Neural crest cell (in vitro differentiated cells): ENCODE results near the gene FAM118A. TPM values are rescaled to one million over a fixed set of nuclear protein-coding genes. Genes with fewer than 3 reads are reported as not detected.
"Not testable (repeated sequence)": the region's sequence is repeated elsewhere in the genome, so short reads cannot be mapped to it uniquely, and the experiment has no call there.

Source experiments
- DNase-seq: peaks from one replicate; pipeline ENCODE4 v3.0.0; 2021; ENCODE audit warnings: low read depth, mixed read lengths, low spot score
- H3K27ac Mint-ChIP-seq: one replicate; pipeline ENCODE4 v1.8.0; 2021; ENCODE audit warnings: mild to moderate bottlenecking, mixed read lengths; ENCODE audit not compliant: unreplicated experiment
- H3K27me3 Mint-ChIP-seq: 2 replicates; pipeline ENCODE4 v1.8.0; 2021; ENCODE audit warnings: low read depth, mild to moderate bottlenecking, mixed read lengths
- H3K36me3 Mint-ChIP-seq: 2 replicates; pipeline ENCODE4 v1.8.0; 2021; ENCODE audit warnings: low read depth, mild to moderate bottlenecking, mixed read lengths
- H3K4me1 Mint-ChIP-seq: 2 replicates; pipeline ENCODE4 v1.8.0; 2021; ENCODE audit warnings: mixed read lengths
- H3K4me3 Mint-ChIP-seq: one replicate; pipeline ENCODE4 v1.8.0; 2021; ENCODE audit warnings: mild to moderate bottlenecking, mixed read lengths
- H3K9me3 Mint-ChIP-seq: 2 replicates; pipeline ENCODE4 v1.8.0; 2021; ENCODE audit warnings: mixed read lengths
- total RNA-seq: library from RNA; stranded (reverse); gene quantifications from 2 replicates; pipeline ENCODE4 v1.2.1, GENCODE V29; 2021
- TF ChIP-seq, protein P1 (sequence below): fragments of 200-600 bp; sonication (generic); conservative IDR thresholded peaks from 2 replicates; pipeline ENCODE4 v1.5.0; 2021; ENCODE audit warnings: antibody characterized with exemption, mild to moderate bottlenecking

The FAM118A gene
- total RNA-seq, 1 donor from 2014 or later: 60.7 TPM

DNA sequence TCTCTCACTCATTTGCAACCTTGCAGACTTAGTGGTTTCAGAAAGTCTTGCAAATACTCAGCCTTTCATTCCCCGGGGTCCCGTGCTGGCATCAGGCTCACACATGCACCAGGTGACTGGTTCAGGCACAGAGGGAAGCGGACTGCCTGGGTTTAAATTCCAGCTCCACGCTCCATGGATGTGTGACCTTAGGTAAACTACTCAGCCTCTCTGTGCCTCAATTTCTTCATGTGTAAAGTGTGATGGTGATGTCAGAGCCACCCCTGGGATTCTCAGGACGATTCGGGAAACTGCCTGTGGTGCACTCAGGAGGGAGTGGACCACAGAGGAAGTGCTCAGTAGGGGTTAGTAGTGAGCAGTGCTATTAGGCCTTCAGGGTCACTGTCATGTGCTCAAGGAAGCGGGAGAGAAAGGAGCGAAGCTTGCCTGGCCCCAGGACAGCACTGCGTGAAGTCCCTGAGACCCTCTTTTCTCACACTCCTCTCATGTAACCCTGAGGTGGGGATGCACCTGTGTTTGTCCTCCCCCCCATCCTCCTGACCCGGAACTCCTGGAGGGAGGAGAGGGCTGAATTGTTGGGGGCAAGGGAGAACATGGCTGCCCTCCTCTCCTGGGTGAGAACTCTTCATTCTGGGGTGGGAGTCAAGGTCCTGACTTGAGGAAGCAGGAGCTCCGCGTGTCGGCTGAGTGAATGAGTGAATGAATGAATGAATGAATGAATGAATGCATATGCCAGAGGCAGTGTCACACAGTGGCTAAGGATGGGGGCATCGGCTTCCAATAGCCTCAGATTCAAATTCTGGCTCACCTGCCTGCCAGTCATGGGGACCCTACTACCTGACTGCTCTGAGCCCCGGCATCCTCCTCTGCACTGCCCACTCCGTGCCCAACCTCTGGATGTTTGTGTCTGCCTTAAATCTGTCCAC lies 39.4 kb upstream of the FAM118A start:
- DNase-seq: no peak
- peaks cover 22% of the 10 kb centered on the region for H3K4me1 Mint-ChIP-seq
- H3K27me3 Mint-ChIP-seq: peaks cover 13% of the 10 kb centered on the region
- peak overlapping the region; percentile 84 for H3K4me3 Mint-ChIP-seq
- no peaks in the 10 kb centered on the region for H3K9me3 Mint-ChIP-seq
- no peak overlapping the region for H3K27ac Mint-ChIP-seq
- no peaks in the 10 kb centered on the region for H3K36me3 Mint-ChIP-seq
- TF ChIP-seq, protein P1, sequence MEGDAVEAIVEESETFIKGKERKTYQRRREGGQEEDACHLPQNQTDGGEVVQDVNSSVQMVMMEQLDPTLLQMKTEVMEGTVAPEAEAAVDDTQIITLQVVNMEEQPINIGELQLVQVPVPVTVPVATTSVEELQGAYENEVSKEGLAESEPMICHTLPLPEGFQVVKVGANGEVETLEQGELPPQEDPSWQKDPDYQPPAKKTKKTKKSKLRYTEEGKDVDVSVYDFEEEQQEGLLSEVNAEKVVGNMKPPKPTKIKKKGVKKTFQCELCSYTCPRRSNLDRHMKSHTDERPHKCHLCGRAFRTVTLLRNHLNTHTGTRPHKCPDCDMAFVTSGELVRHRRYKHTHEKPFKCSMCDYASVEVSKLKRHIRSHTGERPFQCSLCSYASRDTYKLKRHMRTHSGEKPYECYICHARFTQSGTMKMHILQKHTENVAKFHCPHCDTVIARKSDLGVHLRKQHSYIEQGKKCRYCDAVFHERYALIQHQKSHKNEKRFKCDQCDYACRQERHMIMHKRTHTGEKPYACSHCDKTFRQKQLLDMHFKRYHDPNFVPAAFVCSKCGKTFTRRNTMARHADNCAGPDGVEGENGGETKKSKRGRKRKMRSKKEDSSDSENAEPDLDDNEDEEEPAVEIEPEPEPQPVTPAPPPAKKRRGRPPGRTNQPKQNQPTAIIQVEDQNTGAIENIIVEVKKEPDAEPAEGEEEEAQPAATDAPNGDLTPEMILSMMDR: no peak

DNA sequence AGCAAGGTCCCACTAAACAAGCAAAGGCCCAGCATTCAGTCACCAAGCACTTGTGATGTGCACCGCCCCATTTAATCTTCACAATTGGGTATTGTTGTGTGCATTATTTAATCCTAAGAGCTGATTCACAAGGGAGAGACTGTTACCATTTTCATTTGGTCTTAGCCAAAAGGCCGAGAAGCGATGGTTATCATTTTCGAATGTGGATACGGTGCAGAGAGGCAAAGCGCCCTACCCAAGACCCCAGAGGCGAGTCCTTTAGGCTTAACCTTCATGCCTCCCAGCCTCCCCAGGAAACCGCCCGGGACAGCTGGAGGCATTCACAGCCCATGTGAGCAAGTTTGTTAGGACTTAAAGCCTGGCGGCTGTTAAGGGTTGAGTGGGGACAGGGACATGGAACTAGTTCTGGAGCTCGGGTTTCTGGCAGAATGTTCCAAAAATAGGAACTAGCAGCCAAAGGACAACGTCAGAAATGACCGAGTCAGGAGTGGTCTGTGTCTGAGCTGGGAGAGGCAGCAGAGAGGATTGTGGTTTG lies 38.0 kb upstream of the FAM118A start:
- TF ChIP-seq, protein P1: no peak
- Mint-ChIP-seq H3K36me3 (no peaks in the 10 kb centered on the region), H3K4me1 (peaks cover 22% of the 10 kb centered on the region), H3K9me3 (no peaks in the 10 kb centered on the region), H3K4me3 (no peak overlapping the region), H3K27me3 (peaks cover 15% of the 10 kb centered on the region), H3K27ac (no peak overlapping the region)
- no peak for DNase-seq

DNA sequence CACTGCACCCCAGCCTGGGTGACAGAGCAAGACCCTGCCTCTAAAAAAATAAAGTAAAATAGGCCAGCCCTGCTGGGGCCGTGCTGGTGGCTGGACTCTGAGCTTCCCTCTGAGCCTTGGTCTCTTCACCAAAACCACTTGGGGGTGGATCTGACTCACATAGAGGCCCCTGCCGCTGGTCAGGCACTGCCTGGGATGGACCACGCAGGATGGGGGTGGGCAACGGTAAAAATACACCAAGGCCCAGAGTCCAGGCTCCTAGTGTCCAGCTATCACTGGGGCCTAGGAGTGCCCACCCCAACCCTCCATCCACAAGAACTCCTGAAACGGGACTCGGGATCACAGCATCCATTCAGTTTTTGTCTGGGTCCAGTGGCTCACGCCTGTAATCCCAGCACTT lies 37.2 kb upstream of the FAM118A start:
- peak overlapping the region; percentile 50 for H3K27ac Mint-ChIP-seq
- H3K4me3 Mint-ChIP-seq: no peak overlapping the region

DNA sequence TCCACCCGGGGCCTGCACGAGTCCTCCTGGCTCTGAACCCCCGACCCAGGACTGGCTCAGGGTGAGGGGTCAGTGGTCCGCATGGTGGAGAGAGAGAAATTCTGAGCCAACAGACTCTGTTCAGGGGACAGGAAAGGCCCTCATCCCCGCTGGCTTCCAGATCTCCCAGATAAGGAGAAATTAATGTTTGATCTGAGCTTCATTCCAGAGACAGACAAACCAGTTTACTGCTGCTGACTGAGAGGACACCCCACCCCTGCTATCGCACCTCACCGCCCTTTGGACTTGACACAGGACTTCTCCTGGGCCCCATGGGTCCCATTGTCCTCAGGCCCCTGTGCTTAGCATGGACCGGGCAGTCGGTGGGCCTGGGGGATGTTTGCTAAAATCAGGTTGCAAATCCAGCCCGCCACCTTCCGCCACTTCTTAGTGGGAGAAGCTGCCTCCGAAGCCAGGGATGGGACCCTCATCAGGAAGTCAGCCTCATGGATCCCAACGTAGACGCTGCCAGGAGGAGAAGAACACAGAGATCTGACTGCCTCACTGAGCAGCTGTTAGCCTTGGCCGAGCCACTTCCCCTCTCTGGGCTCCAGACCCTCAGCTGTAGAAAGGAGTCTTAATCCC lies 36.2 kb upstream of the FAM118A start:
- Mint-ChIP-seq H3K4me3 (no peak overlapping the region), H3K27me3 (peaks cover 20% of the 10 kb centered on the region), H3K27ac (no peak overlapping the region), H3K36me3 (no peaks in the 10 kb centered on the region), H3K4me1 (peaks cover 24% of the 10 kb centered on the region), H3K9me3 (no peaks in the 10 kb centered on the region)
- TF ChIP-seq, protein P1: no peak
- no peak for DNase-seq

More for the DNA sequence above, 37.2 kb upstream of the FAM118A start:
- TF ChIP-seq, protein P1: no peak
- H3K27me3 Mint-ChIP-seq: peaks cover 15% of the 10 kb centered on the region
- H3K9me3 Mint-ChIP-seq: no peaks in the 10 kb centered on the region
- no peak for DNase-seq
- peaks cover 22% of the 10 kb centered on the region for H3K4me1 Mint-ChIP-seq
- H3K36me3 Mint-ChIP-seq: no peaks in the 10 kb centered on the region

DNA sequence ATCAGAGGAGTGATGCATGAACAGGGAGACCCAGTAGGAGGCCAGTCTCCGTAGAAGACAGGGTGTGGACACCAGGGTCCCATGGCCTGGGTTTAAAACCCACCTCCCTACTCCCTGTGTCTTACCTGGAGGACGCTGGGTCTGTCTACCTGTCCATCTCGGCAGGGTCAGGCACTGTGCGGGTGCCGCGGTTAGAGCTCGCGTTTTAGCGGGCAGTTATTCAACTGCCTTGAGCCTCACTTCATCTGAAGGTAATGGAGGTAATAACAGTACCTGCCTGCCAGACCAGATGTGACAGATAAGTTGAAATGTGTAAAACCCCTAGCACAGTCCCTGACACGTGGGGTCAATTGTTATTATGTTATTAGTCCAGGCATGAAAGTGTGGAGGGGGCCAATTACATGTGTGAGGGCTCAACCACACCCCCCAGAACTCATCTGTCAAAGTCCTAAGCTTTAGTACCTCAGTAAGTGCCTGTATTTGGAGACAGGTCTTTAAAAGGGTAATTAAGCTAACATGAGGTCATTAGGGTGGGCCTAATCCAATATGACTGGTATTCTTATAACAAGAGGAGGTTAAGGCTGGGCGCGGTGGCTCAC lies 33.1 kb upstream of the FAM118A start:
- no peaks in the 10 kb centered on the region for H3K36me3 Mint-ChIP-seq
- H3K4me3 Mint-ChIP-seq: no peak overlapping the region
- peaks cover 19% of the 10 kb centered on the region for H3K27me3 Mint-ChIP-seq
- H3K27ac Mint-ChIP-seq: no peak overlapping the region
- peaks cover 14% of the 10 kb centered on the region for H3K4me1 Mint-ChIP-seq
- H3K9me3 Mint-ChIP-seq: no peaks in the 10 kb centered on the region
- DNase-seq: no peak
- TF ChIP-seq, protein P1: no peak

DNA sequence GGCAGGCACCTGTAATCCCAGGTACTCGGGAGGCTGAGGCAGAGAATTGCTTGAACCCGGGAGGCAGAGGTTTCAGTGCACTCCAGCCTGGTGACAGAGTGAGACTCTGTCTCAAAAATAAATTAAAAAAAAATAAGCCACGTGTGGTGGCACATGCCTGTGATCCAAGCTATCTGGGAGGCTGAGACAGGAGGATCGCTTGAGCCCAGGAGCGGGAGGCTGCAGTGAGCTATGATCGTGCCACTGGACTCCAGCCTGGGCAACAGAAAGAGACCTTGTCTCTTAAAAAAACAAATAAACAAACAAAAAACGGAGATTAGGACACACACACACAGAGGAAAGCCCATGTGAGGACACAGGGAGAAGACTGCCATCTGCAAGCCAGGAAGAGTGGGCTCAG lies 32.0 kb upstream of the FAM118A start:
- not testable (repeated sequence) for H3K27ac Mint-ChIP-seq, DNase-seq, H3K4me3 Mint-ChIP-seq, H3K4me1 Mint-ChIP-seq, H3K36me3 Mint-ChIP-seq, H3K9me3 Mint-ChIP-seq
- peaks cover 27% of the 10 kb centered on the region for H3K27me3 Mint-ChIP-seq
